HG03575 (cell line): ENCODE measurements around the gene ATF4.

Source experiments
- ATAC-seq: cut with Tn5 transposase; IDR thresholded peaks from one replicate; pipeline ENCODE4 v1.9.1; 2021; ENCODE audit not compliant: unreplicated experiment, insufficient number of reproducible peaks, low FRiP score; ENCODE audit errors: extremely low read depth

ATF4 gene

GRCh38 chr22:39524753-39525657, 4.6 kb downstream of the ATF4 start:
- ATAC-seq: no peak

GRCh38 chr22:39525658-39525975, 5.3 kb downstream of the ATF4 start:
- no peak for ATAC-seq

GRCh38 chr22:39526736-39527171, 6.4 kb downstream of the ATF4 start:
- no peak for ATAC-seq

- no peak for ATAC-seq
These were observed 7.2 kb downstream of the ATF4 start for GRCh38 chr22:39527481-39527961.

GRCh38 chr22:39528080-39528661, 7.8 kb downstream of the ATF4 start:
- no peak for ATAC-seq

- no peak for ATAC-seq
These were observed 8.5 kb downstream of the ATF4 start for GRCh38 chr22:39528681-39529486.

GRCh38 chr22:39529487-39529851, 9.1 kb downstream of the ATF4 start:
- ATAC-seq: no peak

GRCh38 chr22:39530116-39530515, 9.8 kb downstream of the ATF4 start:
- ATAC-seq: no peak

- no peak for ATAC-seq
These were observed 10.4 kb downstream of the ATF4 start for GRCh38 chr22:39530692-39531331.

GRCh38 chr22:39532215-39533073, 12.1 kb downstream of the ATF4 start, which contains the start of gene RPS19BP1:
Gene RPS19BP1, minus strand, starts transcription at chr22:39532748. Its CDS starts 10 bp downstream, at chr22:39532738.
- no peak for ATAC-seq

- ATAC-seq: no peak
These were observed 13.7 kb downstream of the ATF4 start for GRCh38 chr22:39534092-39534506.

GRCh38 chr22:39534591-39535356, 14.4 kb downstream of the ATF4 start:
- ATAC-seq: no peak

- ATAC-seq: no peak
These were observed 15.0 kb downstream of the ATF4 start for GRCh38 chr22:39535357-39535725.

GRCh38 chr22:39535831-39536449, 15.6 kb downstream of the ATF4 start:
- no peak for ATAC-seq

- ATAC-seq: no peak
These were observed 16.3 kb downstream of the ATF4 start for GRCh38 chr22:39536711-39537110.

- no peak for ATAC-seq
These were observed 17.6 kb downstream of the ATF4 start for GRCh38 chr22:39537975-39538374.

- no peak for ATAC-seq
These were observed 22.7 kb downstream of the ATF4 start for GRCh38 chr22:39543095-39543494.
